GM12878 (cell line): ENCODE results near the gene AFTPH. TPM values are rescaled to one million over a fixed set of nuclear protein-coding genes. Genes with fewer than 3 reads are reported as not detected.

ENCODE experiments used
- ATAC-seq: fragments of 200-7000 bp; cut with Tn5 transposase; 3 replicates; pipeline ENCODE4 v1.9.1; 2020; ENCODE audit warnings: mild to moderate bottlenecking, moderate library complexity
- BruUV-seq: library from RNA; stranded (reverse); fragments of 400-500 nt; replicated peaks from 2 replicates; lab custom pipeline; 2021; lab: Mats Ljungman, UMichigan
- CTCF ChIA-PET: fragments of 300-600 bp; sonication (Branson Sonifier 250); formaldehyde crosslinking; extraction: SDS; loops from one replicate; lab custom pipeline; 2021; ENCODE audit warnings: inconsistent platforms; lab: Yijun Ruan, JAX
- POLR2A ChIA-PET: fragments of 350-600 bp; formaldehyde crosslinking; extraction: SDS; loops from one replicate; lab custom pipeline; 2021; ENCODE audit warnings: inconsistent platforms; lab: Charles Lee
- RAD21 ChIA-PET: fragments of 300-600 bp; sonication (Branson Sonifier 250); formaldehyde crosslinking; loops from one replicate; lab custom pipeline; 2023; ENCODE audit warnings: antibody characterized with exemption; ENCODE audit not compliant: unreplicated experiment; lab: Charles Lee
- SMC1A ChIA-PET: fragments of 300-600 bp; sonication (Branson Sonifier 250); formaldehyde crosslinking; loops from one replicate; lab custom pipeline; 2023; ENCODE audit not compliant: unreplicated experiment, uncharacterized antibody; lab: Charles Lee
- DNase-seq: peaks from one replicate; pipeline ENCODE4 v3.0.0-alpha.2; 2011; ENCODE audit warnings: low read depth, low spot score
- FAIRE-seq: peaks from 3 replicates; lab custom pipeline; 2011; peaks lifted over from hg19 to GRCh38; lab: Jason Lieb, UNC
- H2AFZ ChIP-seq: 2 replicates; pipeline ENCODE4 v1.6.0; 2011; ENCODE audit warnings: low read depth, low read length, control low read depth; ENCODE audit not compliant: control insufficient read depth
- H3K27ac ChIP-seq: 2 replicates; pipeline ENCODE4 v1.5.1; 2011; ENCODE audit warnings: control low read depth; ENCODE audit not compliant: control insufficient read depth, insufficient read depth
- H3K27me3 ChIP-seq, 2 experiments: replicated peaks in 1 of 2; 2 replicates each; pipeline versions ENCODE4 v1.6.0 to v1.6.1; 2011; ENCODE audit warnings: low read length in 1 of 2; ENCODE audit not compliant: control insufficient read depth in 2 of 2, insufficient read depth in 2 of 2
- H3K36me3 ChIP-seq, 2 experiments: 2 replicates each; pipeline ENCODE4 v1.5.1; 2011; ENCODE audit warnings: low read length in 1 of 2; ENCODE audit not compliant: control insufficient read depth in 2 of 2, insufficient read depth in 2 of 2
- H3K4me1 ChIP-seq: 2 replicates; pipeline ENCODE4 v1.6.1; 2011; ENCODE audit warnings: mild to moderate bottlenecking, low read length, moderate library complexity, mixed read lengths; ENCODE audit not compliant: control insufficient read depth, insufficient read depth
- H3K4me2 ChIP-seq: 2 replicates; pipeline ENCODE4 v1.6.0; 2011; ENCODE audit warnings: control low read depth; ENCODE audit not compliant: control insufficient read depth, insufficient read depth
- H3K4me3 ChIP-seq: fragments of 200-600 bp; sonication (generic); 2 replicates; pipeline ENCODE4 v1.5.1; 2016
- H3K79me2 ChIP-seq: 2 replicates; pipeline ENCODE4 v1.6.0; 2011; ENCODE audit warnings: low read length; ENCODE audit not compliant: control insufficient read depth, insufficient read depth
- H3K9ac ChIP-seq: 2 replicates; pipeline ENCODE4 v1.8.0; 2011; ENCODE audit warnings: low read length, control low read depth, mixed read lengths; ENCODE audit not compliant: control insufficient read depth, insufficient read depth
- H3K9me3 ChIP-seq: replicated peaks from 3 replicates; pipeline ENCODE4 v1.5.1; 2011; ENCODE audit warnings: mild to moderate bottlenecking, low read length; ENCODE audit not compliant: control insufficient read depth, insufficient read depth
- H4K20me1 ChIP-seq: 2 replicates; pipeline ENCODE4 v1.6.0; 2011; ENCODE audit not compliant: control insufficient read depth, insufficient read depth
- CBX5 ChIP-seq: sonication (generic); IDR thresholded peaks from 2 replicates; pipeline ENCODE4 v1.6.1; 2016; ENCODE audit warnings: low read depth, moderate library complexity, mild to moderate bottlenecking, inconsistent platforms
- CREB1 ChIP-seq: IDR thresholded peaks from 2 replicates; pipeline ENCODE4 v1.6.1; 2012; ENCODE audit warnings: low read depth, mild to moderate bottlenecking, inconsistent platforms
- DPF2 ChIP-seq: fragments of 450-650 bp; IDR thresholded peaks from 2 replicates; pipeline ENCODE4 v1.6.1; 2017; ENCODE audit warnings: mild to moderate bottlenecking
- EED ChIP-seq: sonication (generic); IDR thresholded peaks from 2 replicates; pipeline ENCODE4 v1.6.1; 2016; ENCODE audit warnings: antibody characterized with exemption, low read depth
- GATAD2B ChIP-seq: fragments of 450-650 bp; conservative IDR thresholded peaks from 2 replicates; pipeline ENCODE4 v1.6.1; 2017; ENCODE audit warnings: low read depth, mild to moderate bottlenecking, moderate library complexity
- JUND ChIP-seq: IDR thresholded peaks from 2 replicates; pipeline ENCODE4 v1.6.1; 2012; ENCODE audit warnings: low read depth, mild to moderate bottlenecking, low read length, improper control_type of control experiment, moderate library complexity
- KAT2A ChIP-seq: conservative IDR thresholded peaks from 2 replicates; pipeline ENCODE4 v1.6.1; 2011; ENCODE audit warnings: low read depth, low read length; ENCODE audit not compliant: control insufficient read depth
- MEF2B ChIP-seq: fragments of 450-650 bp; IDR thresholded peaks from 2 replicates; pipeline ENCODE4 v1.6.1; 2018; ENCODE audit warnings: mild to moderate bottlenecking, moderate library complexity; ENCODE audit not compliant: partially characterized antibody, poor library complexity, severe bottlenecking
- MYB ChIP-seq: fragments of 150-350 bp; IDR thresholded peaks from 2 replicates; pipeline ENCODE4 v1.6.1; 2014; ENCODE audit warnings: mild to moderate bottlenecking, low read depth, low read length, borderline replicate concordance
- NRF1 ChIP-seq: conservative IDR thresholded peaks from 2 replicates; pipeline ENCODE4 v1.6.1; 2011; ENCODE audit warnings: mild to moderate bottlenecking, low read depth, low read length, improper control_type of control experiment
- PAX8 ChIP-seq: fragments of 450-650 bp; IDR thresholded peaks from 2 replicates; pipeline ENCODE4 v1.6.1; 2017; ENCODE audit warnings: mild to moderate bottlenecking, moderate library complexity
- REST ChIP-seq: IDR thresholded peaks from 2 replicates; pipeline ENCODE4 v1.6.1; 2012; ENCODE audit warnings: mild to moderate bottlenecking, low read depth, low read length
- SMAD1 ChIP-seq: fragments of 450-650 bp; IDR thresholded peaks from 2 replicates; pipeline ENCODE4 v1.6.1; 2018; ENCODE audit warnings: mild to moderate bottlenecking, low read depth; ENCODE audit not compliant: partially characterized antibody
- SREBF1 ChIP-seq: IDR thresholded peaks from 2 replicates; pipeline ENCODE4 v1.6.1; 2012; ENCODE audit warnings: mild to moderate bottlenecking, low read length
- SUPT20H ChIP-seq: IDR thresholded peaks from 2 replicates; pipeline ENCODE4 v1.6.1; 2011; ENCODE audit warnings: low read depth, mild to moderate bottlenecking, low read length, moderate library complexity, borderline replicate concordance; ENCODE audit not compliant: control insufficient read depth
- TCF3 ChIP-seq: IDR thresholded peaks from 2 replicates; pipeline ENCODE4 v1.6.1; 2012; ENCODE audit warnings: low read depth, mild to moderate bottlenecking, low read length, borderline replicate concordance; ENCODE audit not compliant: insufficient read depth
- WGBS: methylation state at CpG from one replicate; pipeline ENCODE4 v1.1.6; 2016; ENCODE audit warnings: low lambda C conversion rate; ENCODE audit not compliant: insufficient replicate concordance, insufficient coverage; ENCODE audit errors: missing lambda C conversion rate; 5-methylcytosine and 5-hydroxymethylcytosine counted together
- in situ Hi-C: fragments of 300-500 bp; cut with MboI; formaldehyde crosslinking; loops from 9 replicates; pipeline ENCODE4 v1.14.3; 2018; ENCODE audit warnings: mixed read lengths
- intact Hi-C: fragments of 100-400 bp; cut with micrococcal nuclease; formaldehyde crosslinking; loops from one replicate; pipeline ENCODE4 v1.14.2; 2022; ENCODE audit not compliant: unreplicated experiment
- polyA plus RNA-seq, 11 experiments: library from polyadenylated mRNA; depleted of rRNA in 4 of 11; unstranded in 6 of 11; stranded (reverse) in 5 of 11; fragments of >200 nt; fragmentation: Nextera tagmentation in 4 of 11; fragmentation: Illumina TruSeq in 1 of 11; extraction: Ambion mirVana in 4 of 11; extraction: Trizol in 1 of 11; gene quantifications; 1 replicate in 1 of 11; 2 replicates in 10 of 11; pipeline versions ENCODE4 v1.2.1 to v1.2.3, GENCODE V29; 2011 to 2016; ENCODE audit warnings: inconsistent platforms in 2 of 11, missing spikeins in 2 of 11, low read depth in 1 of 11
- total RNA-seq, 4 experiments: library from RNA; depleted of rRNA in 3 of 4; stranded (reverse); fragments of >200 nt in 3 of 4; fragmentation: Illumina TruSeq in 1 of 4; extraction: Trizol in 1 of 4; gene quantifications; 2 replicates each; pipeline versions ENCODE4 v1.2.1 to v1.2.3, GENCODE V29; 2013 to 2021
- TF ChIP-seq, protein P1 (sequence below): IDR thresholded peaks from 2 replicates; pipeline ENCODE4 v1.6.1; 2012; ENCODE audit warnings: low read length, inconsistent platforms

Gene AFTPH
- total and polyA plus RNA-seq, 10 of the 15 experiments (the other 5 are each of a cell fraction or from before 2014, with no cell fraction given): 25.6 to 77.3 (median 39.5) TPM

GRCh38 chr2:64631771-64632170 lies 107.6 kb downstream of the AFTPH start:
- intact Hi-C loops (no loop called here), in situ Hi-C loops (no loop called here)
- no peak overlapping the region for H3K27ac ChIP-seq
- H3K27me3 ChIP-seq: no peaks in the 10 kb centered on the region
- 100% methylated on average over 3 of the region's 3 CpGs for WGBS
- ATAC-seq (no peak), FAIRE-seq (no peak), DNase-seq (no peak)
- H3K9me3 ChIP-seq: no peaks in the 10 kb centered on the region
- peaks cover 34% of the 10 kb centered on the region for H3K79me2 ChIP-seq
- H4K20me1 ChIP-seq: no peaks in the 10 kb centered on the region
- ChIA-PET CTCF (interaction anchor here (1.0 kb wide), 2 partner anchors 13 to 15 kb away, joined by 3 to 4 read pairs; no protein-coding TSS in a partner anchor), RAD21 (no interaction called here), SMC1A (interaction anchor here (1.1 to 1.9 kb wide), 3 partner anchors 13 to 108 kb away, joined by 3 to 5 read pairs (median 3); no protein-coding TSS in a partner anchor), POLR2A (interaction anchor here (0.5 to 0.7 kb wide), 2 partner anchors 43 to 850 kb away, joined by 3 to 6 read pairs; no protein-coding TSS in a partner anchor)
- no peak overlapping the region for H2AFZ ChIP-seq
- H3K9ac ChIP-seq: no peak overlapping the region
- H3K4me3 ChIP-seq: no peak overlapping the region
- no peak overlapping the region for H3K4me2 ChIP-seq
- peaks cover 13% of the 10 kb centered on the region for H3K4me1 ChIP-seq
- no TSS peak for BruUV-seq
- H3K36me3 ChIP-seq: peaks cover 17 to 30% of the 10 kb centered on the region in 2 experiments
- TF ChIP-seq CBX5: no peak
- TF ChIP-seq CREB1: no peak
- TF ChIP-seq REST: no peak
- no peak for TF ChIP-seq JUND
- TF ChIP-seq PAX8: no peak
- TF ChIP-seq MYB: no peak
- no peak for TF ChIP-seq SMAD1
- TF ChIP-seq EED: no peak
- no peak for TF ChIP-seq SREBF1
- no peak for TF ChIP-seq GATAD2B
- no peak for TF ChIP-seq DPF2
- no peak for TF ChIP-seq MEF2B
- TF ChIP-seq TCF3: no peak
- no peak for TF ChIP-seq SUPT20H
- TF ChIP-seq KAT2A: no peak
- no peak for TF ChIP-seq NRF1
- TF ChIP-seq, protein P1, sequence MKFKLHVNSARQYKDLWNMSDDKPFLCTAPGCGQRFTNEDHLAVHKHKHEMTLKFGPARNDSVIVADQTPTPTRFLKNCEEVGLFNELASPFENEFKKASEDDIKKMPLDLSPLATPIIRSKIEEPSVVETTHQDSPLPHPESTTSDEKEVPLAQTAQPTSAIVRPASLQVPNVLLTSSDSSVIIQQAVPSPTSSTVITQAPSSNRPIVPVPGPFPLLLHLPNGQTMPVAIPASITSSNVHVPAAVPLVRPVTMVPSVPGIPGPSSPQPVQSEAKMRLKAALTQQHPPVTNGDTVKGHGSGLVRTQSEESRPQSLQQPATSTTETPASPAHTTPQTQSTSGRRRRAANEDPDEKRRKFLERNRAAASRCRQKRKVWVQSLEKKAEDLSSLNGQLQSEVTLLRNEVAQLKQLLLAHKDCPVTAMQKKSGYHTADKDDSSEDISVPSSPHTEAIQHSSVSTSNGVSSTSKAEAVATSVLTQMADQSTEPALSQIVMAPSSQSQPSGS: no peak
